Cardiac fibroblast (primary cell): ENCODE data around the gene FAIM2.

Experiments used
- DNase-seq, 2 donors: peaks; one replicate each; pipeline versions ENCODE4 v3.0.0 to v3.0.0-alpha.2; 2010; ENCODE audit warnings: low read depth in 2 of 2
- H3K4me3 ChIP-seq, 2 donors: replicated peaks in 1 of 2; 1 replicate in 1 of 2; 2 replicates in 1 of 2; pipeline ENCODE4 v1.5.1; 2011; ENCODE audit warnings: low read depth in 2 of 2, low read length in 2 of 2, mild to moderate bottlenecking in 2 of 2, moderate library complexity in 1 of 2
- TF ChIP-seq, protein P1 (sequence below): IDR thresholded peaks from one replicate; pipeline ENCODE4 v1.5.1; 2011; ENCODE audit warnings: low read depth, mild to moderate bottlenecking, low read length, inconsistent platforms

The FAIM2 gene

DNA sequence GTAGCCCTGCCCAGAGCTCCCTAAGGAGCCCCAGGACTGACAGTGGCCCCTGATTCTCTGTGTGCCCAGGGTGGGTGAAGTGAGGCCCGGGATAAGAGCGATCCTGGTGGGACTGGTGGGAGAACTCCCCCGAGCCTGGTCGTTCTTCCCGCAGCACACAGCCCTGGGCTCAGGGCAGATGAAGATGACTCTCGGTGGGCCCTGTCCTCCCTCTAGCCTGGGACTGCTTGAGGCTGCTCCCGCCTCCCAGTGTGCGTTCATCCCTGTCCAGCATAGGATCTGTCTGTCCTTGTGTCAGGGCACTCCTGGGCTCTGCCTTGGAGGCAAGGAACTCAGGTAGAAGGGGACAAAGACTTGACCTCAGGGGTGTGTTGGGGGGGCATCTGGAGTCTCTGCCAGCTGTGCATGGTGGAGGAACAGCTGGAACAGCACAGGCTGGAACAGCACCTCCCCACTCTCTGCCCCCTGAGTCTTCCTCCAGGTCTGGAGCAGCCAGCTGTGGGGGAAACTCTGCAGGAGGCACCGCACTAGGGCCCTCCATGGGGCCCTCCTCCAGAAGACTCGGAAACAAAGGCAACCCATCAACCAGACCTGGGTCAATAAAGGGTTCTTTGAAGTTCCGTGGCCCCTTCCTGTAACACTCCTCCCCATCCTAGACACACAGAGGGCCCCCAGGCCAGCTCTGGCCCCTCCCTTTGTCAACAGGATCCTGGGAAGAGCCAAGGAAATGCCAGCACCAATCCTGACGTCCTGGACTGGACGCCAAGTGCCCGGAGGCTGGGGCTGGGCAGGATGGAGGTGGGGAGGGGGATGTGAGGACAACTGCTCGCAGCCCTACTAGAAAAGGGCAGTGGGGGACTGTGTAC, 15.9 kb downstream of the FAIM2 start:
- no peak overlapping the region for H3K4me3 ChIP-seq
- TF ChIP-seq, protein P1, sequence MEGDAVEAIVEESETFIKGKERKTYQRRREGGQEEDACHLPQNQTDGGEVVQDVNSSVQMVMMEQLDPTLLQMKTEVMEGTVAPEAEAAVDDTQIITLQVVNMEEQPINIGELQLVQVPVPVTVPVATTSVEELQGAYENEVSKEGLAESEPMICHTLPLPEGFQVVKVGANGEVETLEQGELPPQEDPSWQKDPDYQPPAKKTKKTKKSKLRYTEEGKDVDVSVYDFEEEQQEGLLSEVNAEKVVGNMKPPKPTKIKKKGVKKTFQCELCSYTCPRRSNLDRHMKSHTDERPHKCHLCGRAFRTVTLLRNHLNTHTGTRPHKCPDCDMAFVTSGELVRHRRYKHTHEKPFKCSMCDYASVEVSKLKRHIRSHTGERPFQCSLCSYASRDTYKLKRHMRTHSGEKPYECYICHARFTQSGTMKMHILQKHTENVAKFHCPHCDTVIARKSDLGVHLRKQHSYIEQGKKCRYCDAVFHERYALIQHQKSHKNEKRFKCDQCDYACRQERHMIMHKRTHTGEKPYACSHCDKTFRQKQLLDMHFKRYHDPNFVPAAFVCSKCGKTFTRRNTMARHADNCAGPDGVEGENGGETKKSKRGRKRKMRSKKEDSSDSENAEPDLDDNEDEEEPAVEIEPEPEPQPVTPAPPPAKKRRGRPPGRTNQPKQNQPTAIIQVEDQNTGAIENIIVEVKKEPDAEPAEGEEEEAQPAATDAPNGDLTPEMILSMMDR: no peak
- DNase-seq: no peak

GRCh38 chr12:49887091-49887490, 16.6 kb downstream of the FAIM2 start:
- TF ChIP-seq, protein P1: no peak
- no peak for DNase-seq
- H3K4me3 ChIP-seq: no peak overlapping the region

DNA sequence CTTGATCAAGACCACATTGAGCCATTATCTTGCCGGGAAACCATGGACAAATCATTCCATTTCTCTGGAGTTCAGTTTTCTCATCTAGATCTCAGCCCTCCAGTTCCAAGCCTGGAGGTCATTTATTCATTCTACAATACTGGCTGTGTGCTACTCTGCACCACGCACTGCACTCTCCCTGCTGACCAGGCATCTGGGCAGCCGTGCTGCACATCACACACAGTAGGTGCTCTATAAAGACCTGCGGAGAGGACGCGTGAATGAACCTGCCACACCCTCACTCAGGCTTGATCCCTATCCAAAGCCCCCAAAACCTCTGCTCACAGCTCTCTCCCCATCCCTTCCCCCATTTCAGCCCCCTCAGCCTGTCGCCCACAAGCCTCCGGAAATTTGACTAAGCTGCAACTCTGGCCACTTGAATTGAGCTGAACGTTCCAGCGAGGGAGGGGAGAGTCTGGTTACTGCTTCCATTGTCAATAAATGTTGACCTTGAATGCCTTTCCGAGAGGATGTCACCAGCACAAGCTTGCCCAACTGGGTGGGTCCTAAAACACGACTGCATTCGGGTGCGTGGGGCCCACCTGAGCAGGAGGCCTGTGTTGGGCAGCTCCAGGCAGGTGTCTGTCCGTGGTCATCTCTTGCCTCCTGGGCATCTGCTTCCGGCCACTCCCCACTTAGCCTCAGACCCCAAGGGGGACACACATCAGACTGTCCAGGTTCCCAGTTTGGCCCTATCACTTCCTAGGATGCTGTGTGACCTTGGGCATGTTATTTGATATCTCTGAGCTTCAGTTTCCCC, 17.8 kb downstream of the FAIM2 start:
- TF ChIP-seq, protein P1: no peak

GRCh38 chr12:49885118-49885517, 18.6 kb downstream of the FAIM2 start:
- DNase-seq: no peak
- H3K4me3 ChIP-seq: no peak overlapping the region
- TF ChIP-seq, protein P1: no peak

More for the DNA sequence above, 17.8 kb downstream of the FAIM2 start:
- no peak overlapping the region for H3K4me3 ChIP-seq
- no peak for DNase-seq

GRCh38 chr12:49882851-49883464, 20.7 kb downstream of the FAIM2 start:
- TF ChIP-seq, protein P1: no peak
- DNase-seq: no peak
- H3K4me3 ChIP-seq: no peak overlapping the region

GRCh38 chr12:49882248-49882850, 21.4 kb downstream of the FAIM2 start:
- no peak for DNase-seq
- H3K4me3 ChIP-seq: no peak overlapping the region
- TF ChIP-seq, protein P1: no peak
